ENCODE data around the gene CHRNA10. TPM values are rescaled to one million over a fixed set of nuclear protein-coding genes. Genes with fewer than 3 reads are reported as not detected.

CHRNA10 gene
- total and polyA plus RNA-seq, 2 of the 13 experiments (the other 11 are each of a cell fraction or from before 2014, with no cell fraction given), result 0.53 to 0.71 TPM

DNA sequence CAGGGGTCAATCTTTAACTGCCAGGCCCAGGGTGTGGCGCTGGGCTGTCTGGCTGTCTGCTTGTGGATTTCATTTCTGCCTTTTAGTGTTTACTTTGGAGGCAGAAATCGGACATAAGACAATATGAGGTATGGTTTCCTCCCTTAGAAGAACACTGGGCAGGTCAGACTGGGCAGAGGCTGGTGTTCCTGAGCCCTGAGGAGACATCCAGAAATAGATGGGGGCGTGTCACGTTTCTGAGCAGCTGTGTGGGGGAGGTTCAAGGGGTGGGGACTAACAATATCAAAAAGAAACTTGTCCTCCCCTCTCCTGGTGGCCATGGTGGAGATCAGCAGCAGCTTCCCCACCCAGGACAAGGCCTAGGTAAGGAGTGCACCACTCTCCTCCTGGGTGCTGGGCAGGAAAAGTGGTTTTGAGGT is 26.4 kb downstream of the CHRNA10 start, which contains the start of gene ART1:
Gene ART1, plus strand, starts transcription at position 312 of the 419 bp plus-strand sequence. CDS start 14,086 bp downstream, outside the sequence.
- TF ChIP-seq, protein P1, sequence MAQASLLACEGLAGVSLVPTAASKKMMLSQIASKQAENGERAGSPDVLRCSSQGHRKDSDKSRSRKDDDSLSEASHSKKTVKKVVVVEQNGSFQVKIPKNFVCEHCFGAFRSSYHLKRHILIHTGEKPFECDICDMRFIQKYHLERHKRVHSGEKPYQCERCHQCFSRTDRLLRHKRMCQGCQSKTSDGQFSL (CRISPR knock-in tag; IDR thresholded peaks at IDR 0.05), result no peak
- TF ChIP-seq REL (CRISPR knock-in tag; conservative IDR thresholded peaks at IDR 0.05) (no peak), KAT8 (CRISPR knock-in tag; IDR thresholded peaks at IDR 0.05) (no peak), SNAI1 (CRISPR knock-in tag; IDR thresholded peaks at IDR 0.05; ENCODE audit: borderline replicate concordance) (no peak), EZH2 (conservative IDR thresholded peaks at IDR 0.05; ENCODE audit: low read depth, low read length) (no peak), EHMT2 (IDR thresholded peaks at IDR 0.05; ENCODE audit: borderline replicate concordance, low read depth, low read length) (no peak), ZNF839 (CRISPR knock-in tag; IDR thresholded peaks at IDR 0.05; ENCODE audit: borderline replicate concordance) (no peak)
- TF ChIP-seq, protein P2, sequence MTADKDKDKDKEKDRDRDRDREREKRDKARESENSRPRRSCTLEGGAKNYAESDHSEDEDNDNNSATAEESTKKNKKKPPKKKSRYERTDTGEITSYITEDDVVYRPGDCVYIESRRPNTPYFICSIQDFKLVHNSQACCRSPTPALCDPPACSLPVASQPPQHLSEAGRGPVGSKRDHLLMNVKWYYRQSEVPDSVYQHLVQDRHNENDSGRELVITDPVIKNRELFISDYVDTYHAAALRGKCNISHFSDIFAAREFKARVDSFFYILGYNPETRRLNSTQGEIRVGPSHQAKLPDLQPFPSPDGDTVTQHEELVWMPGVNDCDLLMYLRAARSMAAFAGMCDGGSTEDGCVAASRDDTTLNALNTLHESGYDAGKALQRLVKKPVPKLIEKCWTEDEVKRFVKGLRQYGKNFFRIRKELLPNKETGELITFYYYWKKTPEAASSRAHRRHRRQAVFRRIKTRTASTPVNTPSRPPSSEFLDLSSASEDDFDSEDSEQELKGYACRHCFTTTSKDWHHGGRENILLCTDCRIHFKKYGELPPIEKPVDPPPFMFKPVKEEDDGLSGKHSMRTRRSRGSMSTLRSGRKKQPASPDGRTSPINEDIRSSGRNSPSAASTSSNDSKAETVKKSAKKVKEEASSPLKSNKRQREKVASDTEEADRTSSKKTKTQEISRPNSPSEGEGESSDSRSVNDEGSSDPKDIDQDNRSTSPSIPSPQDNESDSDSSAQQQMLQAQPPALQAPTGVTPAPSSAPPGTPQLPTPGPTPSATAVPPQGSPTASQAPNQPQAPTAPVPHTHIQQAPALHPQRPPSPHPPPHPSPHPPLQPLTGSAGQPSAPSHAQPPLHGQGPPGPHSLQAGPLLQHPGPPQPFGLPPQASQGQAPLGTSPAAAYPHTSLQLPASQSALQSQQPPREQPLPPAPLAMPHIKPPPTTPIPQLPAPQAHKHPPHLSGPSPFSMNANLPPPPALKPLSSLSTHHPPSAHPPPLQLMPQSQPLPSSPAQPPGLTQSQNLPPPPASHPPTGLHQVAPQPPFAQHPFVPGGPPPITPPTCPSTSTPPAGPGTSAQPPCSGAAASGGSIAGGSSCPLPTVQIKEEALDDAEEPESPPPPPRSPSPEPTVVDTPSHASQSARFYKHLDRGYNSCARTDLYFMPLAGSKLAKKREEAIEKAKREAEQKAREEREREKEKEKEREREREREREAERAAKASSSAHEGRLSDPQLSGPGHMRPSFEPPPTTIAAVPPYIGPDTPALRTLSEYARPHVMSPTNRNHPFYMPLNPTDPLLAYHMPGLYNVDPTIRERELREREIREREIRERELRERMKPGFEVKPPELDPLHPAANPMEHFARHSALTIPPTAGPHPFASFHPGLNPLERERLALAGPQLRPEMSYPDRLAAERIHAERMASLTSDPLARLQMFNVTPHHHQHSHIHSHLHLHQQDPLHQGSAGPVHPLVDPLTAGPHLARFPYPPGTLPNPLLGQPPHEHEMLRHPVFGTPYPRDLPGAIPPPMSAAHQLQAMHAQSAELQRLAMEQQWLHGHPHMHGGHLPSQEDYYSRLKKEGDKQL (CRISPR knock-in tag; IDR thresholded peaks at IDR 0.05; ENCODE audit: low read depth), result no peak
- TF ChIP-seq, protein P3, sequence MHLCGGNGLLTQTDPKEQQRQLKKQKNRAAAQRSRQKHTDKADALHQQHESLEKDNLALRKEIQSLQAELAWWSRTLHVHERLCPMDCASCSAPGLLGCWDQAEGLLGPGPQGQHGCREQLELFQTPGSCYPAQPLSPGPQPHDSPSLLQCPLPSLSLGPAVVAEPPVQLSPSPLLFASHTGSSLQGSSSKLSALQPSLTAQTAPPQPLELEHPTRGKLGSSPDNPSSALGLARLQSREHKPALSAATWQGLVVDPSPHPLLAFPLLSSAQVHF (CRISPR knock-in tag; IDR thresholded peaks at IDR 0.05), result no peak
- TF ChIP-seq, protein P4, sequence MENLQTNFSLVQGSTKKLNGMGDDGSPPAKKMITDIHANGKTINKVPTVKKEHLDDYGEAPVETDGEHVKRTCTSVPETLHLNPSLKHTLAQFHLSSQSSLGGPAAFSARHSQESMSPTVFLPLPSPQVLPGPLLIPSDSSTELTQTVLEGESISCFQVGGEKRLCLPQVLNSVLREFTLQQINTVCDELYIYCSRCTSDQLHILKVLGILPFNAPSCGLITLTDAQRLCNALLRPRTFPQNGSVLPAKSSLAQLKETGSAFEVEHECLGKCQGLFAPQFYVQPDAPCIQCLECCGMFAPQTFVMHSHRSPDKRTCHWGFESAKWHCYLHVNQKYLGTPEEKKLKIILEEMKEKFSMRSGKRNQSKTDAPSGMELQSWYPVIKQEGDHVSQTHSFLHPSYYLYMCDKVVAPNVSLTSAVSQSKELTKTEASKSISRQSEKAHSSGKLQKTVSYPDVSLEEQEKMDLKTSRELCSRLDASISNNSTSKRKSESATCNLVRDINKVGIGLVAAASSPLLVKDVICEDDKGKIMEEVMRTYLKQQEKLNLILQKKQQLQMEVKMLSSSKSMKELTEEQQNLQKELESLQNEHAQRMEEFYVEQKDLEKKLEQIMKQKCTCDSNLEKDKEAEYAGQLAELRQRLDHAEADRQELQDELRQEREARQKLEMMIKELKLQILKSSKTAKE (CRISPR knock-in tag; IDR thresholded peaks at IDR 0.05; ENCODE audit: borderline replicate concordance), result no peak
- TF ChIP-seq, protein P5, sequence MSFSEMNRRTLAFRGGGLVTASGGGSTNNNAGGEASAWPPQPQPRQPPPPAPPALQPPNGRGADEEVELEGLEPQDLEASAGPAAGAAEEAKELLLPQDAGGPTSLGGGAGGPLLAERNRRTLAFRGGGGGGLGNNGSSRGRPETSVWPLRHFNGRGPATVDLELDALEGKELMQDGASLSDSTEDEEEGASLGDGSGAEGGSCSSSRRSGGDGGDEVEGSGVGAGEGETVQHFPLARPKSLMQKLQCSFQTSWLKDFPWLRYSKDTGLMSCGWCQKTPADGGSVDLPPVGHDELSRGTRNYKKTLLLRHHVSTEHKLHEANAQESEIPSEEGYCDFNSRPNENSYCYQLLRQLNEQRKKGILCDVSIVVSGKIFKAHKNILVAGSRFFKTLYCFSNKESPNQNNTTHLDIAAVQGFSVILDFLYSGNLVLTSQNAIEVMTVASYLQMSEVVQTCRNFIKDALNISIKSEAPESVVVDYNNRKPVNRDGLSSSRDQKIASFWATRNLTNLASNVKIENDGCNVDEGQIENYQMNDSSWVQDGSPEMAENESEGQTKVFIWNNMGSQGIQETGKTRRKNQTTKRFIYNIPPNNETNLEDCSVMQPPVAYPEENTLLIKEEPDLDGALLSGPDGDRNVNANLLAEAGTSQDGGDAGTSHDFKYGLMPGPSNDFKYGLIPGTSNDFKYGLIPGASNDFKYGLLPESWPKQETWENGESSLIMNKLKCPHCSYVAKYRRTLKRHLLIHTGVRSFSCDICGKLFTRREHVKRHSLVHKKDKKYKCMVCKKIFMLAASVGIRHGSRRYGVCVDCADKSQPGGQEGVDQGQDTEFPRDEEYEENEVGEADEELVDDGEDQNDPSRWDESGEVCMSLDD (CRISPR knock-in tag; IDR thresholded peaks at IDR 0.05; ENCODE audit: borderline replicate concordance), result no peak
- H3K9me3 ChIP-seq (ENCODE audit: low read length), result no peaks in the 10 kb centered on the region
- H3K27ac ChIP-seq (ENCODE audit: extremely low read length, insufficient read depth, low read length), result no peak within 1 kb of the TSS
- H3K4me1 ChIP-seq (ENCODE audit: insufficient read depth, low read length), result peaks cover 13% of the 10 kb centered on the region
- no peak within 1 kb of the TSS for H3K4me2 ChIP-seq (ENCODE audit: low read depth, low read length)
- no peaks in the 10 kb centered on the region for H3K79me2 ChIP-seq (ENCODE audit: insufficient read depth, low read length)
- no peak within 1 kb of the TSS for H3K4me3 ChIP-seq (replicated peaks in 1 of 3; ENCODE audit: insufficient read depth in 1 of 3, low read depth in 2 of 3, low read length in 3 of 3)
- intact Hi-C loops (cut with micrococcal nuclease; ENCODE audit: unreplicated experiment) (no loop called here), in situ Hi-C loops (cut with HindIII; ENCODE audit: extremely low pct_ligation_motif_present, low pct_unique_long_range_greater_than_20kb) (no loop called here)
- H3K27me3 ChIP-seq (ENCODE audit: control insufficient read depth in 1 of 2, insufficient read depth in 2 of 2, low read length in 2 of 2), result peaks cover 1 to 21% of the 10 kb centered on the region in 2 experiments; a peak in 4 of 5 replicates
- H3K9ac ChIP-seq (ENCODE audit: insufficient read depth, low read depth, low read length), result no peak within 1 kb of the TSS
- WGBS (ENCODE audit: low lambda C conversion rate), result 72% methylated on average over 4 of the region's 4 CpGs
- no peak for FAIRE-seq
- DNase-seq (ENCODE audit: low spot score), result no peak
- CTCF ChIA-PET (ENCODE audit: low intra/inter-chr PET ratio, low total read pairs), result no interaction called here
- ATAC-seq, result no peak
- H2AFZ ChIP-seq (ENCODE audit: low read length), result no peak within 1 kb of the TSS
- no peaks in the 10 kb centered on the region; the same call in 1 of the 2 replicates for H4K20me1 ChIP-seq (ENCODE audit: insufficient read depth, low read length)
- H3K36me3 ChIP-seq (replicated peaks in 1 of 2; ENCODE audit: control insufficient read depth in 1 of 2, insufficient read depth in 2 of 2, low read length in 2 of 2), result no peaks in the 10 kb centered on the region
- POLR2A ChIA-PET, result no interaction called here
- BruUV-seq (replicated peaks), result no TSS peak
